WI38 (cell line): ENCODE results near the gene METTL8.

Source experiments
- H3K4me3 ChIP-seq: 2 replicates; pipeline ENCODE4 v1.5.1; 2011; ENCODE audit warnings: low read depth, mild to moderate bottlenecking, control low read depth, low read length
- CTCF ChIP-seq: IDR thresholded peaks from 2 replicates; pipeline ENCODE4 v1.5.1; 2012; ENCODE audit warnings: low read depth, mild to moderate bottlenecking, control low read depth, low read length

Gene METTL8

GRCh38 chr2:171267855-171268629 is 165.7 kb downstream of the METTL8 start:
- H3K4me3 ChIP-seq: no peak overlapping the region
- no peak for TF ChIP-seq CTCF
